KMS-11 (cell line): ENCODE results near the gene SUMF2.
A peak's percentile ranks its signal among the peaks of the same experiment; 100 is the strongest.

Source experiments
- H2AFZ ChIP-seq: fragments of 200-600 bp; sonication (generic); 2 replicates; pipeline ENCODE4 v1.6.1; 2016; ENCODE audit warnings: antibody characterized with exemption, mixed run types, low read depth
- H3K27ac ChIP-seq: fragments of 200-600 bp; sonication (generic); 2 replicates; pipeline ENCODE4 v1.6.1; 2016; ENCODE audit warnings: mild to moderate bottlenecking, mixed run types
- H3K27me3 ChIP-seq: fragments of 200-600 bp; sonication (generic); 2 replicates; pipeline ENCODE4 v1.6.1; 2017; ENCODE audit warnings: mild to moderate bottlenecking, low read depth, mixed run types, moderate library complexity; ENCODE audit not compliant: insufficient read depth
- H3K36me3 ChIP-seq: fragments of 200-600 bp; sonication (generic); 2 replicates; pipeline ENCODE4 v1.6.1; 2017; ENCODE audit warnings: mild to moderate bottlenecking, mixed run types; ENCODE audit not compliant: insufficient read depth
- H3K4me1 ChIP-seq: fragments of 200-600 bp; sonication (generic); 2 replicates; pipeline ENCODE4 v1.6.1; 2016; ENCODE audit warnings: mild to moderate bottlenecking, low read depth, mixed run types; ENCODE audit not compliant: poor library complexity, severe bottlenecking
- H3K4me2 ChIP-seq: fragments of 200-600 bp; sonication (generic); 2 replicates; pipeline ENCODE4 v1.7.0; 2016; ENCODE audit warnings: mild to moderate bottlenecking, mixed run types
- H3K4me3 ChIP-seq: fragments of 200-600 bp; sonication (generic); IDR thresholded peaks from 2 replicates; pipeline ENCODE4 v1.6.1; 2017; ENCODE audit warnings: low read depth, low read length, mixed read lengths; ENCODE audit not compliant: insufficient read depth
- H3K79me2 ChIP-seq: fragments of 200-600 bp; sonication (generic); 2 replicates; pipeline ENCODE4 v1.6.1; 2016; ENCODE audit warnings: low read depth, mixed run types; ENCODE audit not compliant: insufficient read depth
- H3K9ac ChIP-seq: fragments of 200-600 bp; sonication (generic); 2 replicates; pipeline ENCODE4 v1.6.1; 2016; ENCODE audit warnings: mild to moderate bottlenecking, mixed run types
- H4K20me1 ChIP-seq: fragments of 200-600 bp; sonication (generic); 2 replicates; pipeline ENCODE4 v1.6.1; 2016; ENCODE audit warnings: mild to moderate bottlenecking, mixed run types; ENCODE audit not compliant: insufficient read depth
- CTCF ChIP-seq: fragments of 200-600 bp; sonication (generic); conservative IDR thresholded peaks from 2 replicates; pipeline ENCODE4 v1.6.1; 2017; ENCODE audit warnings: low read depth, mild to moderate bottlenecking, antibody characterized with exemption, low read length, moderate library complexity, mixed read lengths

SUMF2 gene

DNA sequence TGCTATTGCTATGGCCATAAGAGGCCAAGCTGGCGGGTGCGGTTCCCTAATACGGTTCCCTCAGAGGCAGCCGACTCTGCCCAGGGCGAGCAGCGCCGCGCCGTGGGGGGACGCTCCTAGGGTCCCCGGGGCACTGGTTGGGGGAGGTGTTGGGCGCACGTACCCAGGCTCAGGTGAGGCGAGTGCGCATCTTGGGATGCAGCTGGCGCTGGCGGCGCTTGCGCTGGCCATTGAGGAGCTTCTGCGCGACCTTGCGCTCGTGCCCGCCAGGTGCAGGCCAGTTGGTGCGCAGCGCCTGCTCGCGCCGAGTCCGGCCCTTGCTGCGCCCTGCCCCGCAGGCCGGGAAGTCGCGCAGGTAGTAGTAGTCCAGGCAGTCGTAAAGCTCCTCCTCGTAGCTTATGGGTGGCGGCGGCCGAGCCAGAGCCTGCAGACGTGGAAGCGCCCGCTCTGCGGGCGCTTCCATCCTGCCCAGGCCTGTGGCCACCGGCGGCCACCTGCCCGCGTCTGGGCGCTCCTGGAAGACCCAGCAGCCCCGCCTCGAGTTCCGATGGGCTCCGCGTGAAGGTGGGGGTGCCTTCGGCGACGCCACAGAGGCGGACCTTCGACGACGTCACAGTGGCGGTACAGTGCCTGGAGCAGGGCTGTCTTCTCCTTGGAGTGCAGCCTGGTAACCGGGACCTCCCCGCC, 51.9 kb downstream of the SUMF2 start, which contains the start of gene NUPR2:
Gene NUPR2 (minus strand): TSS at position 566 of the 687 bp plus-strand sequence. CDS start 103 bp downstream, at position 463.
- H4K20me1 ChIP-seq: no peaks in the 10 kb centered on the region
- H3K4me2 ChIP-seq: no peak within 1 kb of the TSS
- TF ChIP-seq CTCF: no peak
- H2AFZ ChIP-seq: no peak within 1 kb of the TSS
- no peak within 1 kb of the TSS for H3K9ac ChIP-seq
- no peak within 1 kb of the TSS for H3K4me3 ChIP-seq
- H3K27me3 ChIP-seq: no peaks in the 10 kb centered on the region
- H3K4me1 ChIP-seq: no peaks in the 10 kb centered on the region
- H3K36me3 ChIP-seq: no peaks in the 10 kb centered on the region
- no peaks in the 10 kb centered on the region for H3K79me2 ChIP-seq
- H3K27ac ChIP-seq: no peak within 1 kb of the TSS

DNA sequence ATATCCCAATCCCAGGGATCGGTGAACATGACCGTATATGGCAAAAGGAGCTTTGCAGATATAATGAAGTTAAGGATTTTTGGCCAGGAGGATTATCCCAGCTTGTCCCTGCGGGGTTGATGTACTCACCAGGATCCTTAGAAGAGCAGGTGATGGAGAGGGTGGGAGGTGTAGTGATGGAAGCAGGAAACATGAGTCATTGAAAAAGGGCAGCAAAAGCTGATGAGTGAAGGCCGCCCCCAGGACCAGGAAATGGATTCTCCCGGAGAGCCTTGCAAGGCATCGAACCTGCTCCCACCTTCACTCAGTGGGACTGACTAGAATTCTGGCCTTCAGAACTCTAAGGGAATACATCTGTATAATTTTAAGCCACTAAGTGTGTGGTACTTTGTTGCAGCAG, 57.4 kb downstream of the SUMF2 start:
- Histone ChIP-seq H3K4me3 (no peak overlapping the region), H3K27me3 (no peaks in the 10 kb centered on the region), H3K9ac (no peak overlapping the region), H3K79me2 (no peaks in the 10 kb centered on the region), H3K4me1 (peaks cover 7% of the 10 kb centered on the region), H3K27ac (no peak overlapping the region), H4K20me1 (no peaks in the 10 kb centered on the region), H3K36me3 (no peaks in the 10 kb centered on the region), H2AFZ (no peak overlapping the region), H3K4me2 (no peak overlapping the region)
- no peak for TF ChIP-seq CTCF

- Histone ChIP-seq H2AFZ (no peak overlapping the region), H3K9ac (no peak overlapping the region), H3K4me2 (no peak overlapping the region), H3K36me3 (no peaks in the 10 kb centered on the region), H4K20me1 (no peaks in the 10 kb centered on the region), H3K79me2 (no peaks in the 10 kb centered on the region), H3K4me3 (no peak overlapping the region), H3K4me1 (peaks cover 26% of the 10 kb centered on the region), H3K27me3 (no peaks in the 10 kb centered on the region), H3K27ac (no peak overlapping the region)
- TF ChIP-seq CTCF: no peak
These were observed 60.9 kb downstream of the SUMF2 start for GRCh38 chr7:56124981-56125380.

DNA sequence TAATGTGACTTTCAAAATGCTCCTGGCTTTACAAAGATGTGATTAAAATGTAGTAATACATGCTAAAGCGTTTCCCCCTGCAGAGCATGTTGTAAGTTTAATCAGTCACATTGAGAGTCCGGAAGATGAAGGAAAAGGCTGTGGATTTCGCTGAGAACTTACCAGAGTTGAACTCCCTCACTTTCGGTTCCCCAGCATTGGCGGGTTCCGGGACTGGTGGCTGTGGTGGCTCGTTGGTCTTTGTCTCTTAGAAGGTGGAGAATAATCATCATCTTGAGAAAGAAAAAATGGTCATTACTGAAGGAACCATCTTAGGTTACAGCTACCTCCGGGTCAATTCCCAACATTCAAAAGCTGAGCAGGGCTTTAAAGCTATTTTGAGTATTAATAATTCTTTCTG, 61.7 kb downstream of the SUMF2 start:
- Histone ChIP-seq H3K27me3 (no peaks in the 10 kb centered on the region), H3K9ac (no peak overlapping the region), H3K79me2 (no peaks in the 10 kb centered on the region), H4K20me1 (no peaks in the 10 kb centered on the region), H3K4me3 (no peak overlapping the region), H3K4me2 (no peak overlapping the region), H3K4me1 (peaks cover 26% of the 10 kb centered on the region), H3K27ac (peak overlapping the region; percentile 76), H2AFZ (no peak overlapping the region), H3K36me3 (no peaks in the 10 kb centered on the region)
- TF ChIP-seq CTCF: no peak
